Eye (tissue), 1 donor: ENCODE measurements around the gene KHNYN.
"Not testable (repeated sequence)": the region's sequence is repeated elsewhere in the genome, so short reads cannot be mapped to it uniquely, and the experiment has no call there.

Experiments
- DNase-seq: peaks from one replicate; pipeline ENCODE4 v3.0.0-alpha.2; 2015

Gene KHNYN

GRCh38 chr14:24439257-24439656, 9.5 kb downstream of the KHNYN start:
- DNase-seq = no peak

DNA sequence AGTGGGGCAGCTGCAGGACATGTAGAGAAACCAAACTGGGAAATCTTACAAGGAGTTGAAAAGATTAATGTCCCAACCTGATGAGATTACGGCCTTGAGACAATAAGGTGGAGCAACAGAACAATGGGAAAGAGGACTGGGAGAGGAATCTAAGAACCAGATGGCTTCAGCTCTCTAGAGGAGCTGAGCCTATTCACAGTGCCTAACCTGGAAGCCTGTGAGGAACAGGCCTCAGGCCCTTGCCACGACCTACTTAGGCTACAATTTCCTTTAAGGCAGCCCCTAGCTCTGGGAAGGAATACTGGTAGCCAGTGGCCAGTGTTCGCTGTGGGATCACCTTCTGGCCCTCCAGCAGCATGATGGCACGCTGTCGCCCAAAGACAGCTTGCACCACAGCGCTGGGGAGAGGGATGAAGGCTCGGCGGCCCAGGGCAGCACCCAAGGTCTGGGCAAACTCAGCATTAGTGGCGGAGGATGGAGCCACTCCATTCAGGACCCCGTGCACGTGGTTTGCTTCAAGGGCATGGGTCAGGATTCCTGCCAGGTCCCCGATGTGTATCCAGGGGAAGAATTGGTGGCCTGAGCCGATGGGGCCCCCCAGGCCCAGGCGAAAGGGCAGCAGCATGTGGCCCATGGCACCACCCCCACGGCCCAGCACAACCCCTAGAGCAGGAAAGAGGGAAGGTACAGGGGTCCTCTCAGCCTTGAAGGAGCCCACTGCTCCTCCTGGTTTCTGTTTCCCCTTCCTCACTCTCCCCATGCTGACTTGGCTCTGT, 10.3 kb downstream of the KHNYN start:
- DNase-seq = no peak

DNA sequence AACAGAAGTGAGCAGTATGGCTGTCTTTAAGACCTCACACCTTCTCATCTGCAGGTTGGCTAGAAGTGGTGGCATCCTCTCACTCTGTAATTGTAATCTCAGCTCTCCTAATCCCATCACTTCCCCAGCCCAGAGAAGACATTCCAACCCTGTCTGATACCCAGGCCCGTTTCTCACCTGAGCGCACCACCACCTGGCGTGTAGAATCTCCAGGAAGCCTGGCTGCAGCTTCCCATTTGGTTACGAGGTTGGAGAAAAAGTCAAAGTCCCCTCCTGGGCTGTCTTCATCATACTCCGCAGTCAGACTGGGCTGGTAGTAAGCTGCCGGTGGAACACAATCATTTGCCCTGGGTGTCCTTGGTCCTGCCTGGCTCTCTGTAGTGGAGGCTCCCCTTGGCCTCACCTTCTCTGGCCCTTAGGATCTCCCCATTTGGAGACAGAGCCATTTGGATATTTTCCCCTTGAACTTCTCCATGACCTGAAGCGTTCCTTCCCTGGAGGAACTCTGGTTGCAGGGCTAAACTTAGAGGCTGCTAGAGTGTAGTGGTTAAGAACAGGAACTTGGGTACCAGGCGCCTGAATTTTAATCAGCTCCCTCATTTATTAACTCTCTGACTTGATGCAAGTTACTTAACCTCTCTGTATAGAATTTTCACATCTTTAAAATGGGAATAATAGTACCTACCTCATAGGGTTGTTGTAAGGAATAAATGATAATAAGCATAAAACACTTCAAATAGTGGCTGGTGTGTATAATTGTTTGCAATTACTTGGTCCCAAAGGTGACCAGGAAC, 11.0 kb downstream of the KHNYN start:
- no peak for DNase-seq

- DNase-seq = no peak
Observed at GRCh38 chr14:24441485-24441884, 11.7 kb downstream of the KHNYN start.

DNA sequence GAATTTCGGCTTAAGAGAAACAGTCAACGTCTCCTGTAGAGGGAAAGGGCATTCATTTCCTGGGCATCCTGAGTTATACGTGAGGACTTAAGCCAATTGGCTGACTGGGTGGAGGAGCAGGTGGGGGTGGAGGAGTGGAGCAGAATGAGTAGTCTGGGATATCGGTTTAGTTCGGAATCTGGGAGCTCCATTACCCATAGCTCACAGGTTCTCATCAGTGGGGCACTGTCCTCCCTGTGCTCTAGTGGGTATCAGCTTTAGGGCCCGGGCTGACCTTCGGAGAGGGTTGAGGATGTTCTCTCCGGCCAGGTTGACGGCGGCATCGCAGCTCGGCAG, 12.1 kb downstream of the KHNYN start:
- DNase-seq = no peak

DNA sequence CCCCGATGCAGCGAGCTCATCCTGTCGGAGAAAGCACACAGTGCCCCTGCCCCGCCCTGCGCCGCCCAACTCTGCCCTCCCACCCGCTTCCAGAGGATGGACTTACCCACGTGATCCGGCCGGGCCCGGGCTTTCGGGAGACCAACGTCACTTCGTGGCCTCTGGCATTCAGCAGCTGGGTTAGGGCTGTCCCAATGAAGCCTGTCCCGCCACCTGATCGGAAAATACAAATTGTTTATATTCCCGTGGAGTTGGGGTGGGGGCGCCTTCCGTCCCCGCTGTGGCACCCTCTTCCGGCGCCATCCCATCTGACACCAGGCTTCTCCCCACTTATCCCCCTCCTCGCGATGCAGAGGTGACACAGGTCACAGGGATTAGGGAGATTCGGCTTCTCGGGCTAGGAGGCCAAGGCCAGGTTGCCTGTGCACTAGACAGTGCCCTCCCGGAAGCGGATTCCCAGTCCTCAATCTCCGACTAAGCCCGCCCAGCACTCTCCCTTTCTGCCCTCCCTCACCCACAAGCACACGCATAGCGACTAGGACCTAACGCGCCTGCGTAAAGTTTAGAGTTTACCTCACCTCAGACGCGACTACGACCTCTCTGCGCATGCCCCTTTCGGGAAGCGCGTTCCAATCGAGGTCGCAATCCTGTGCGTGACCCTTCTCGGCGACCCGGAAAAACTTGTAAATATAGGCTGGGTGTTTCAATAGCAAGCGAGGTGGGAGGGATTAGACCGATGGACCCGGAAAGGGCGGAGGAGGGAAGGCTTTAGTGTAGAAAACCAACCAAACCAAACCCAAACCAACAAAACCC, 12.7 kb downstream of the KHNYN start, which contains the start of gene SDR39U1:
Gene SDR39U1 (minus strand): TSS at position 537 of the 813 bp plus-strand sequence. CDS start 7 bp downstream, at position 530.
- DNase-seq = peak; percentile 99

DNA sequence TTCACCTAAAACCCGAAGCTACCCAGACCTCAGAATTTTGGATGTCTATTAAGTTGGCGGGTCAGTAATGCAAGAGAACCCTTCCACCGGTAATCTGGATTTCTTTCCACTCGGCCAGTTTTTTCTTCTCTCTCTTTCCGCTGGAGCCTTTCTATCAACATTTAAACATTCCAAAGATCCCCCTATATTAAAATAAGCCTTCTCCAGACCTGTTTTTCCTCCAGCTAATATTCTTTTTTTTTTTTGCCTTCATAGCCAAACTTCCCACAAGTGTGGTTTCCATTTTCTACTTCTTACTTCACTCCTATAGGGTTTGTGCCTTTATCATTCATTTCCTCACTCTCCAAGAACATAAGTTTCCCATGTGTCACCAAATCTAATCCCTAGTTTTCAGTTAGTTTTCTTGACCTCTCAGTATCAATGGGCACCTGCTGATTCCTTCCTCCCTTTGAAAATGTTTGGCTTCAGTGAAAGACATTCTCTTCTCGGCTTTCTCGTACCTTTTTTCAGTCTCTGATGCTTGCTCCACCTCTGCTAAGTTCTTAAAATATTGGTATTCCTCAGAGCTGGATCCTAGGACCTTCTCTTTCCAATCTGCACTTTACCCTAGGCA, 13.4 kb downstream of the KHNYN start:
- DNase-seq = no peak

DNA sequence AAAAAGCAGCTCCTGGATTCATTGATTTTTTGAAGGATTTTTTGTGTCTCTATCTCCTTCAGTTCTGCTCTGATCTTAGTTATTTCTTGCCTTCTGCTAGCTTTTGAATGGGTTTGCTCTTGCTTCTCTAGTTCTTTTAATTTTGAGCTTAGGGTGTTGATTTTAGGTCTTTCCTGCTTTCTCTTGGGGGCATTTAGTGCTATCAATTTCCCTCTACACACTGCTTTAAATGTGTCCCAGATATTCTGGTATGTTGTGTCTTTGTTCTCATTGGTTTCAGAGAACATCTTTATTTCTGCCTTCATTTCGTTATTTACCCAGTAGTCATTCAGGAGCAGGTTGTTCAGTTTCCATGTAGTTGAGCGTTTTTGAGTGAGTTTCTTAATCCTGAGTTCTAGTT, 21.1 kb downstream of the KHNYN start:
- not testable (repeated sequence) for DNase-seq

GRCh38 chr14:24456980-24457379, 27.2 kb downstream of the KHNYN start:
- no peak for DNase-seq

- no peak for DNase-seq
Observed at GRCh38 chr14:24458736-24459135, 29.0 kb downstream of the KHNYN start.

- DNase-seq = no peak
Observed at GRCh38 chr14:24459331-24459730, 29.6 kb downstream of the KHNYN start.

- DNase-seq = no peak
Observed at GRCh38 chr14:24461336-24461735, 31.6 kb downstream of the KHNYN start.

- DNase-seq = no peak
Observed at GRCh38 chr14:24463017-24463883, 33.5 kb downstream of the KHNYN start.

DNA sequence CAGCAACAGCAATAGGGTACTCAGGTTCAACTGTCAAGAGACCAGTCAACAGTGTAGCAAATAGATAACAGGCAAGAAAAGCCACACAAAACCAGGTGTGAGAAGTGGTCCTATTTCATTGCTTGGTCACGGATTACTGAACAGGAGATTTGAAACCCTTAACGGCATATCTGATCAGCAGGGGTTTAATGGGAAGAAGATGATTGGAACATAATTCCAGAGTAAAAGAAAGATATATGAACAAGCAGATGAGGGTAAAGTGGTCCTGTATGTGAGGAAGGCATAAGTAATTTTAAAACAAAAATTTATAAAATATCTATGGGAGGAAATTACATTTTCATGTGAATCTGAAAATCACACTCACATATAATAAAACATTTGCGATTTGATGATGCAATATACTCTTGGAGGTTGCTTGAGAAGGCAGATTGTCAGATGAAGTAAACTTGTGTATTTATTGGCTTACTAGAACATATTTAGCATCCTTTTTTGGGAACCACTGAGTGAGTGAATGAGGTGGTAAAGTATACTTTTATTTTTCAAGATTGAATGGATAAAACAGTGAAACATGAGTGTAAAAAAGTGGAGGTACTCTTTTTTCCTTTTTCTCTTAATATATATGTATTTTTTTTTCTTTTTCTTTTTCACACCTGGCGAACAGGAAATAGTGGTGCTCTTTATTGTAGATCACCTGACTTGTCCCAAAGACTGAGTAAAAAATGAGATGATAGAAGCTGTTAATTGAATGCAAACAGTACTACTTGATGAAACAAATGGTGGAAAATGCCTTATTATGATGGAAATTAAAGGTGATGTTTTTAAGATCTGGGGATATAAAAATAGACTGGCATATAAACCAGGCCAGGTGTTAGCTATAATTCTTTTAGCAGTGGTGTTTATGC, 34.4 kb downstream of the KHNYN start:
- DNase-seq = no peak

GRCh38 chr14:24465368-24465767, 35.6 kb downstream of the KHNYN start:
- DNase-seq = no peak

GRCh38 chr14:24465805-24466204, 36.1 kb downstream of the KHNYN start:
- DNase-seq = no peak

GRCh38 chr14:24470450-24470849, 40.7 kb downstream of the KHNYN start:
- DNase-seq = not testable (repeated sequence)

GRCh38 chr14:24473211-24473610, 43.5 kb downstream of the KHNYN start:
- no peak for DNase-seq

GRCh38 chr14:24475261-24475660, 45.5 kb downstream of the KHNYN start:
- no peak for DNase-seq

- DNase-seq = not testable (repeated sequence)
Observed at GRCh38 chr14:24479999-24480398, 50.2 kb downstream of the KHNYN start.
